ENCODE measurements around the gene GTF2F1.
"Not testable (repeated sequence)": the region's sequence is repeated elsewhere in the genome, so short reads cannot be mapped to it uniquely, and the experiment has no call there.

GTF2F1 gene, protein sequence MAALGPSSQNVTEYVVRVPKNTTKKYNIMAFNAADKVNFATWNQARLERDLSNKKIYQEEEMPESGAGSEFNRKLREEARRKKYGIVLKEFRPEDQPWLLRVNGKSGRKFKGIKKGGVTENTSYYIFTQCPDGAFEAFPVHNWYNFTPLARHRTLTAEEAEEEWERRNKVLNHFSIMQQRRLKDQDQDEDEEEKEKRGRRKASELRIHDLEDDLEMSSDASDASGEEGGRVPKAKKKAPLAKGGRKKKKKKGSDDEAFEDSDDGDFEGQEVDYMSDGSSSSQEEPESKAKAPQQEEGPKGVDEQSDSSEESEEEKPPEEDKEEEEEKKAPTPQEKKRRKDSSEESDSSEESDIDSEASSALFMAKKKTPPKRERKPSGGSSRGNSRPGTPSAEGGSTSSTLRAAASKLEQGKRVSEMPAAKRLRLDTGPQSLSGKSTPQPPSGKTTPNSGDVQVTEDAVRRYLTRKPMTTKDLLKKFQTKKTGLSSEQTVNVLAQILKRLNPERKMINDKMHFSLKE

DNA sequence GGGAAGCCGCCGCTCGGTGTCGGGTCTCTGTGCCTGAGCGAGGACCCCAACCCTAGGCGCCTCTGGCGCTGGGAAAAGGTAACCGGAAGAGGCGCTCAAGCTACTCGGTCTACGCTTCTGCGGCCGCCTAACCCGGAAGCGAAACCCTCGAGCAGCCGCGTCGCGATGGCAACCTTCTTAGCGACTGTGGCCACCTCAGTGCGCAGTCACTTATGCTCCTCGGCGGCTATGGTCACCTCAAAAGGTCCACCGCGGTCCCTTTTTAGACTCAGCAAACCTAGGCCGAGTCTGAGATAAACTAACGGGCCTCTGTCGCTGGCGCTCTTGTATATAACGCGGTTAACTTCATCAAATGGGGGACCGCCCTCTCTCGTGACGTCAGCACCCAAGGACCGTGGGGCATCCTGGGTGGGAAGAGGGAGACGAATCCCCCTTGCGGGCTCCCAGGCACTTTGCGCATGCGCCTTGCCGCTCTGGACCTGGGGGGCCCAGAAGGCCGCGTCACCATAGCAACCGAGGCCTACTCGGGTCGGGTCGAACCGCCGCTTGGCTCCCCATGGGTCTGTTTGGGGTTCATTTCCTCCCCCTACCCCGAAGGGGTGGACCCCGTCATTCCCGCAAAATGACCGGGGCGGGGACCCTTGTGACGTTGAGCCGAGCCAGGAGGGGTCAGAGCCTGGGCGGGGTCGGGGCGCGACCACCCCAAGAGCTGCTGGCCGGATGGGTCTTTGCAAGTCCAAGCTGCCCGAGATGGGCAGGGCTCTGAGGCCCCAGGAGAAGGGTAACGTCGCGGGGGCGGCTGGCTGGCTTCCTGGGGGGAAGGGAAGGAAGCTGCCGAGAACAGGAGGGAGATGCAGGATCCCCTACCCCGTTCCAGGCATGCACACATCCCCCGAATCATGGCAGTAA is at the start of gene GTF2F1:
Gene GTF2F1 (minus strand): TSS at position 91 of the 909 bp plus-strand sequence. CDS start 169 bp downstream, outside the sequence.
- peak; percentile 90 for DNase-seq (ENCODE audit: low read depth)

GRCh38 chr19:6442087-6442688 is 49.2 kb upstream of the GTF2F1 start:
- DNase-seq (ENCODE audit: low read depth), result no peak

- DNase-seq (ENCODE audit: low read depth), result no peak
These were observed 47.9 kb upstream of the GTF2F1 start for GRCh38 chr19:6440905-6441304.

DNA sequence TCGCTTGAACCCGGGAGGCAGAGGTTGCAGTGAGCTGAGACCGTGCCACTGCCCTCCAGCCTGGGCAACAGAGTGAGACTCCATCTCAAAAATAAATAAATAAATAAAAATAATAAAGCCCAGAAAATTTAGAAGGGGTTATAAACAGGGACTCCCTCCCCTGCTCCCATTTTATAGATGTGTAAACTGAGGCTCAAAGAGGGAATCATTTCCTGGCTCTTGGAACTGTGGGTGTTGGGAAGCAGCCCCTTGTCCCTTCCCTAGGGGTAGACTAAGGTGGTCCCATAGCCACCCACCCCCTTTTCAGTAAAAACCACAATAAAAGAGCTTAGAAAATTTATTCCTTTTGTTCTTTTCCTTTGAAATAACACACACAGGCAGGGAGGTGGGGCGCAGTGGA is 46.8 kb upstream of the GTF2F1 start:
- no peak for DNase-seq (ENCODE audit: low read depth)

GRCh38 chr19:6433663-6434062 is 40.7 kb upstream of the GTF2F1 start, which contains the start of gene SLC25A41:
TSS of gene SLC25A41 (minus strand) at chr19:6433763. CDS start at chr19:6433693, 70 bp downstream.
- DNase-seq (ENCODE audit: low read depth), result no peak

DNA sequence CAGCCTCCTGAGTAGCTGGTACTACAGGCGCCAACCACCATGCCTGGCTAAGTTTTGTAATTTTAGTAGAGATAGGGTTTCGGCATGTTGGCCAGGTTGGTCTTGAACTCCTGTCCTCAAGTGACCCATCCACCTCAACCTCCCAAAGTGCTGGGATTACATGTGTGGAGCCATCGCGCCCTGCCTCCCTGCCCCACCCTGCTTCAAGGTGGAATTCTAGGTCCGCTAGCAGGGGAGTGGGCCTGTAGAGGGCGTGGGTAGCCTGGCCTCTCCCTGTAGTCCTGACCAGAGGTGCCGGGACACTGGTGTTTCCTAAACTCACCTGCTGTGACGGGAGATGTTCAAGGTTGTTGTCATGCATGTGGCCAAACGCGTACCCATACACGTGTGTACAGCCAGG is 40.2 kb upstream of the GTF2F1 start:
- DNase-seq (ENCODE audit: low read depth), result no peak

GRCh38 chr19:6431891-6432290 is 38.9 kb upstream of the GTF2F1 start:
- no peak for DNase-seq (ENCODE audit: low read depth)

DNA sequence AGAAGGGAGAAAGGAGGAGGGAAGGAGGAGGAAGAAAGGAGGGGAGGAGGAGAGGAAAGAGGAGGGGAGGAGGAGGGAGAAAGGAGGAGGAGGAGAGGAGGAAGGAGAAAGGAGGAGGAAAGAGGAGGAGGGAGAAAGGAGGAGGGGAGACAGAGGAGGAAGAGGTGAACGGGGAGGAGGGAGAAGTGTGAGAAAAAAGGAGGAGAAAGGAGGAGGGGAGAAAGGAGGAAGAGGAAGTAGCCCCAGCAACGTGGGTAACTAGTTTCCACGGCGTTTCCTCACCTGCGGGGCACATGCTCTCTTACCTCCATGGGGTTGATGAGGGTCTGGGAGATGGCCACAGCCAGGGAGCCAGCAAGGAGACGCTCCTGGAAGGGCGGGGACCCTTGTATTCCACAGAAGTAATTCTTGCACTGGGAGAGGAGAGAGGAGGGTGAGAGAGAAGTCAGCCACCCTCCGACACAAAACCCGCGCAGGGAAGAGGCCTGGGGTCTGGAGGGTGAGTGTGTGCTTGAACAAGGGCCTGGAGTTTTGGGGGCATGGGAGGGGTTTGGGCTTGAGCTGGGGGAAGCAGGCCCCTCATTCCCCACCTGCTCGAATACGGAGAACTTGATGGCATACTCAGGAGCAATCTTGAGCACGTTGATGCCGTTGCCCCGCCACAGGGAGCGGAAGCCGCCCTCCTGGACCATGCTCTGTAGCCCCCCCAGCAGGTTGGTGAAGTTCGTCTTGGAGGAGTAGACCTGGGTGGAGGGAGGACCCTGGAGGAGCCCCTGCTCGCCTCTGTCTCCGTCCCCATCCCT is 36.7 kb upstream of the GTF2F1 start:
- DNase-seq (ENCODE audit: low read depth), result no peak

DNA sequence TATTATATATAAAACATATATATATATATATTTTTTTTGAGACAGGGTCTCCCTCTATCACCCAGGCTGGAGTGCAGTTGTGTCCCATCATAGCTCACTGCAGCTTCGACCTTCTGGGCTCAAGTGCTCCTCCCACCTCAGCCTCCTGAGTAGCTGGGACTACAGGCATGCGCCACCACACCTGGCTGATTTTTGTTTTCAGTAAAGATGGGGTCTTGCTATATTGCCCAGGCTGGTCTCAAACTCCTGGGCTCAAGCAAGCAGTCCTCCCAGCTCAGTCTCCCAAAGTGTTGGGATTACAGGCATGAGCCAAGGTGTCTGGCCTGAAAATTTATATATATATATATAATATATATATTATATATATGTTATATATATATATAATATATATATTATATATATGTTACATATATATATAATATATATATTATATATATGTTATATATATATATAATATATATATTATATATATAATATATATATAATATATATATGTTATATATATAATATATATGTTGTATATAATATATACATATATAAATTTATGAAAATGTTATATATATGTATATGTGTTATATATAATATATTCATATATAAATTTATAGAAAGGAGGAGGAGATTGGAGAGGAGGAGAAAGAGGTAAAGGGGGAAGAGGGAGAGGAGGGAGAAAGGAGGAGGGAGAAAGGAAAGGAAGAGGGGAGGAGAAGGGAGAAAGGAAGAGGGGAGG is 35.9 kb upstream of the GTF2F1 start:
- DNase-seq (ENCODE audit: low read depth), result not testable (repeated sequence)

DNA sequence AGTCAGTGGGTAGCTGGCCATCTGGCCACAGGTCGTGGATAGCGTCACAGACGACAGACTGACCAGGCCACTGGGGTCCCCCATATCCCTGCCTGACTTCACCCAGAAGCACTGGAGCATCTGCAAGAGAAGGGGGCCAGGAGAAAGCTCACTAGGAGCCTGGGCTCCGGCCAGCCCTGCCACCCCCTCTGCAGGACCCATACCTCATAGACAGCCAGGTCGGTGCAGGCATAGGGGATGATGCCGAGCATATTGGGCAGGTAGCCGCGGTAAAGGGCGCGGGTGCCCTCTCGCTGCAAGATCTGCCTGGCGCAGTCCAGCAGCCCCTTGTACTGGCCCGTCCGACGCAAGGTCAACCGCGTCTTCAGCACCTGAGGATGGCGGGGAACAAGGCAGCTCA is 34.2 kb upstream of the GTF2F1 start:
- no peak for DNase-seq (ENCODE audit: low read depth)

- DNase-seq (ENCODE audit: low read depth), result no peak
These were observed 33.0 kb upstream of the GTF2F1 start for GRCh38 chr19:6425732-6426620.

DNA sequence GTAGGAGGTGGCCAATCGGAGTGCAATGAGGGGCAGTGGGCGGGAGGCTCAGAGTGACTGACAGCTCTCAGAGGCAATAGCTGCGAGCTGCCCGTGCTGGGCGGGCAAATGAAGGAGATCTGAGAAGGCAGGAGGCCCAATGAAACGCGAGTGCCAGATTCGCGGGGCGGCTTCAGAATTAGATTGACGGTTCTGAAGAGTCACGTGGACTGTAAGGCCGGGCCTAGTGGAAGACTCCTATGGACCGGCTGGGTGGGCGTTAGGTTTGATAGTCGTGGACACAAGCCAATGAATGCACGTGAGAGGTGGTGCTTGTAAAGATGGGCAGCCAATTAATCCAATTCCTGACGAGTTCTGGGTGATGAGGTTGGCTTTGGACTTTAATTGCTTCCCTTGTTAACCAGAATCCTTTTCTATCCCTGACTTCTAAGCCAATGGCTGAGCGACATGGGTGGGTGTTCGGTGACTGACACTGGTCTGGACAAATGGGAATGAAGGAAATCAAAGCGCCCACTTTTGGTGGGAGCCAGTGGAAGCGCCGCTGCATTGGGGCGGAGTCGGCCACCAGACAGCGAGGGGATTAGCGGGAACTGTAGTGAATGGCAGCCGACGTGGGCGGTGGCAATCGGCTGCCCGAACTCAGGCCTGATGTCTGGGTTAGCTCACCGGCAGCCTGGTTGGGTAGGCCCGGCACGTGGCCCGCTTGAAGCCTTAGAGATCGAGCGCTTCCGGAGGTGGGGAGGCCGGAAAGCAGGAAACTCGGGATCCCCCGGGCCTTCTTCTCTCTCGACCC is 32.2 kb upstream of the GTF2F1 start:
- DNase-seq (ENCODE audit: low read depth), result peak; percentile 98

GRCh38 chr19:6424195-6424938 is 31.4 kb upstream of the GTF2F1 start, which contains the start of gene KHSRP:
TSS of gene KHSRP (minus strand) at chr19:6424811. CDS start at chr19:6424701, 110 bp downstream.
- DNase-seq (ENCODE audit: low read depth), result peak; percentile 25

GRCh38 chr19:6423499-6424194 is 30.7 kb upstream of the GTF2F1 start:
- DNase-seq (ENCODE audit: low read depth), result no peak

GRCh38 chr19:6421075-6422014 is 28.4 kb upstream of the GTF2F1 start:
- DNase-seq (ENCODE audit: low read depth), result no peak

- DNase-seq (ENCODE audit: low read depth), result no peak
These were observed 25.6 kb upstream of the GTF2F1 start for GRCh38 chr19:6418562-6418932.
